CD4-positive, CD25-positive, alpha-beta regulatory T cell (primary cell): Measurements from ENCODE around the gene GNGT2. TPM values are rescaled to one million over a fixed set of nuclear protein-coding genes. Genes with fewer than 3 reads are reported as not detected.

Experiments
- ATAC-seq, 2 donors: fragments of 150-1000 bp; cut with Tn5 transposase; one replicate each; pipeline ENCODE4 v1.10.0; 2021; ENCODE audit warnings: low read depth in 2 of 2, moderate number of reproducible peaks in 2 of 2, moderate library complexity in 1 of 2
- DNase-seq, 3 donors: peaks; one replicate each; pipeline versions ENCODE4 v3.0.0 to v3.0.0-alpha.2; 2012 to 2022; ENCODE audit warnings: mixed read lengths in 1 of 3
- H3K27ac ChIP-seq: one replicate; pipeline ENCODE4 v1.7.0; 2013; ENCODE audit warnings: mild to moderate bottlenecking, low read length; ENCODE audit not compliant: insufficient read depth, poor library complexity, severe bottlenecking
- H3K27me3 ChIP-seq: one replicate; pipeline ENCODE4 v1.7.0; 2013; ENCODE audit warnings: low read length; ENCODE audit not compliant: control insufficient read depth, insufficient read depth
- H3K36me3 ChIP-seq: one replicate; pipeline ENCODE4 v1.7.0; 2013; ENCODE audit warnings: mild to moderate bottlenecking, low read length, moderate library complexity; ENCODE audit not compliant: control insufficient read depth, insufficient read depth
- H3K4me1 ChIP-seq: 2 replicates; pipeline ENCODE4 v1.7.0; 2013; ENCODE audit warnings: mild to moderate bottlenecking, low read length; ENCODE audit not compliant: insufficient read depth, control insufficient read depth, poor library complexity, severe bottlenecking
- H3K4me3 ChIP-seq: one replicate; pipeline ENCODE4 v1.7.0; 2013; ENCODE audit warnings: low read depth, mild to moderate bottlenecking, low read length, moderate library complexity
- H3K9me3 ChIP-seq, 2 experiments: 1 replicate in 1 of 2; 2 replicates in 1 of 2; pipeline ENCODE4 v1.7.0; 2013; ENCODE audit warnings: low read length in 2 of 2, mild to moderate bottlenecking in 1 of 2, moderate library complexity in 1 of 2; ENCODE audit not compliant: control insufficient read depth in 2 of 2
- H3K27ac Mint-ChIP-seq, 3 donors: one replicate each; pipeline ENCODE4 v1.8.0; 2020 to 2022; ENCODE audit warnings: mild to moderate bottlenecking in 3 of 3, mixed read lengths in 3 of 3, moderate library complexity in 2 of 3
- H3K27me3 Mint-ChIP-seq: one replicate; pipeline ENCODE4 v1.8.0; 2022; ENCODE audit warnings: mild to moderate bottlenecking, mixed read lengths
- H3K36me3 Mint-ChIP-seq: one replicate; pipeline ENCODE4 v1.8.0; 2020; ENCODE audit warnings: mixed read lengths
- H3K4me1 Mint-ChIP-seq, 4 donors: one replicate each; pipeline ENCODE4 v1.8.0; 2020 to 2022; ENCODE audit warnings: mixed read lengths in 4 of 4, mild to moderate bottlenecking in 1 of 4
- H3K4me3 Mint-ChIP-seq, 4 donors: one replicate each; pipeline ENCODE4 v1.8.0; 2020 to 2022; ENCODE audit warnings: mild to moderate bottlenecking in 4 of 4, mixed read lengths in 4 of 4, moderate library complexity in 3 of 4
- H3K9me3 Mint-ChIP-seq, 7 donors: one replicate each; pipeline ENCODE4 v1.8.0; 2020 to 2022; ENCODE audit warnings: mixed read lengths in 7 of 7, mild to moderate bottlenecking in 3 of 7, moderate library complexity in 2 of 7
- polyA plus RNA-seq, 4 donors: library from polyadenylated mRNA; unstranded; fragments of 300-500 nt; fragmentation: Illumina TruSeq; gene quantifications; one replicate each; pipeline ENCODE4 v1.2.3, GENCODE V29; 2021
- total RNA-seq: library from RNA; stranded (reverse); gene quantifications from one replicate; pipeline ENCODE4 v1.2.3, GENCODE V29; 2022

GNGT2 gene
- total and polyA plus RNA-seq, 5 donors from 2014 or later, result 1.5 to 11.4 (median 6.5) TPM

GRCh38 chr17:49223168-49223516 lies 12.8 kb upstream of the GNGT2 start:
- Histone ChIP-seq H3K4me1 (peaks cover 46% of the 10 kb centered on the region), H3K4me3 (no peak overlapping the region), H3K36me3 (no peaks in the 10 kb centered on the region), H3K9me3 (no peaks in the 10 kb centered on the region), H3K27me3 (no peaks in the 10 kb centered on the region), H3K27ac (no peak overlapping the region)
- DNase-seq, result no peak
- no peak for ATAC-seq
- Mint-ChIP-seq H3K4me1 (peaks cover 5 to 48% (median 24%) of the 10 kb centered on the region in 4 donors), H3K27me3 (peaks cover 38% of the 10 kb centered on the region), H3K27ac (no peak overlapping the region), H3K9me3 (peaks cover 0 to 2% (median 0%) of the 10 kb centered on the region in 7 donors), H3K4me3 (peak overlapping the region; percentile 72 to 84 (median 81)), H3K36me3 (peaks cover 5% of the 10 kb centered on the region)

GRCh38 chr17:49219987-49220386 lies 9.6 kb upstream of the GNGT2 start:
- no peak overlapping the region for H3K4me3 ChIP-seq
- H3K4me1 ChIP-seq, result peaks cover 68% of the 10 kb centered on the region
- H3K9me3 Mint-ChIP-seq, result peaks cover 0 to 2% (median 0%) of the 10 kb centered on the region in 7 donors
- H3K27ac Mint-ChIP-seq, result no peak overlapping the region
- no peak for DNase-seq
- no peaks in the 10 kb centered on the region for H3K27me3 ChIP-seq
- no peak for ATAC-seq
- peaks cover 11% of the 10 kb centered on the region for H3K36me3 Mint-ChIP-seq
- no peak overlapping the region for H3K27ac ChIP-seq
- no peak overlapping the region for H3K4me3 Mint-ChIP-seq
- peaks cover 9 to 64% (median 36%) of the 10 kb centered on the region in 4 donors for H3K4me1 Mint-ChIP-seq
- no peaks in the 10 kb centered on the region for H3K9me3 ChIP-seq
- no peaks in the 10 kb centered on the region for H3K36me3 ChIP-seq
- peaks cover 17% of the 10 kb centered on the region for H3K27me3 Mint-ChIP-seq

GRCh38 chr17:49218941-49219913 lies 8.9 kb upstream of the GNGT2 start:
- peak overlapping the region; percentile 41 for H3K4me3 ChIP-seq
- H3K36me3 Mint-ChIP-seq, result peaks cover 11% of the 10 kb centered on the region
- peak overlapping the region; percentile 76 to 92 (median 78) for H3K27ac Mint-ChIP-seq

GRCh38 chr17:49217651-49218413 lies 7.5 kb upstream of the GNGT2 start:
- H3K4me1 Mint-ChIP-seq, result peaks cover 4 to 69% (median 46%) of the 10 kb centered on the region in 4 donors
- Histone ChIP-seq H3K9me3 (no peaks in the 10 kb centered on the region), H3K36me3 (no peaks in the 10 kb centered on the region), H3K27me3 (no peaks in the 10 kb centered on the region), H3K4me3 (no peak overlapping the region), H3K27ac (peak overlapping the region; percentile 63), H3K4me1 (peaks cover 61% of the 10 kb centered on the region)
- peaks cover 7% of the 10 kb centered on the region for H3K36me3 Mint-ChIP-seq
- peak; percentile 85 to 92 for ATAC-seq
- DNase-seq, result peak; percentile 21 to 84 (median 67)
- peak overlapping the region; percentile 71 to 93 (median 78) for H3K27ac Mint-ChIP-seq
- peaks cover 3% of the 10 kb centered on the region for H3K27me3 Mint-ChIP-seq
- peaks cover 0 to 2% (median 0%) of the 10 kb centered on the region in 7 donors for H3K9me3 Mint-ChIP-seq
- H3K4me3 Mint-ChIP-seq, result peak overlapping the region; percentile 78 to 88 (median 82)

More at GRCh38 chr17:49218941-49219913, 8.9 kb upstream of the GNGT2 start:
- H3K9me3 Mint-ChIP-seq, result peaks cover 0 to 2% (median 0%) of the 10 kb centered on the region in 7 donors
- H3K27me3 ChIP-seq, result no peaks in the 10 kb centered on the region
- H3K9me3 ChIP-seq, result no peaks in the 10 kb centered on the region
- H3K27ac ChIP-seq, result peak overlapping the region; percentile 57
- ATAC-seq (peak in 1 of 2 donors; percentile 24), DNase-seq (peak in 1 of 3 donors; percentile 46)
- H3K27me3 Mint-ChIP-seq, result peaks cover 12% of the 10 kb centered on the region
- H3K4me1 ChIP-seq, result peaks cover 64% of the 10 kb centered on the region
- H3K4me3 Mint-ChIP-seq, result peak overlapping the region; percentile 12 to 83 (median 66)
- H3K4me1 Mint-ChIP-seq, result peaks cover 9 to 68% (median 41%) of the 10 kb centered on the region in 4 donors
- no peaks in the 10 kb centered on the region for H3K36me3 ChIP-seq

- no peak overlapping the region for H3K4me3 ChIP-seq
- no peaks in the 10 kb centered on the region for H3K9me3 ChIP-seq
- H3K36me3 ChIP-seq, result no peaks in the 10 kb centered on the region
- H3K9me3 Mint-ChIP-seq, result peaks cover 0 to 2% (median 0%) of the 10 kb centered on the region in 7 donors
- ATAC-seq (no peak), DNase-seq (no peak)
- peak overlapping the region; percentile 63 for H3K27ac ChIP-seq
- H3K27me3 Mint-ChIP-seq, result no peaks in the 10 kb centered on the region
- peak overlapping the region; percentile 2 to 80 (median 56) for H3K4me3 Mint-ChIP-seq
- peaks cover 4 to 74% (median 52%) of the 10 kb centered on the region in 4 donors for H3K4me1 Mint-ChIP-seq
- H3K36me3 Mint-ChIP-seq, result peaks cover 7% of the 10 kb centered on the region
- H3K27me3 ChIP-seq, result no peaks in the 10 kb centered on the region
- H3K4me1 ChIP-seq, result peaks cover 62% of the 10 kb centered on the region
- peak overlapping the region in 2 of 3 donors; percentile 60 to 86 for H3K27ac Mint-ChIP-seq
Observed at GRCh38 chr17:49216953-49217650, 6.7 kb upstream of the GNGT2 start.

GRCh38 chr17:49216482-49216881 lies 6.1 kb upstream of the GNGT2 start:
- Mint-ChIP-seq H3K4me1 (peaks cover 4 to 79% (median 55%) of the 10 kb centered on the region in 4 donors), H3K27me3 (no peaks in the 10 kb centered on the region), H3K9me3 (peaks cover 0 to 2% (median 0%) of the 10 kb centered on the region in 7 donors), H3K27ac (peak overlapping the region; percentile 45 to 86 (median 80)), H3K4me3 (peak overlapping the region in 3 of 4 donors; percentile 2 to 80 (median 71)), H3K36me3 (peaks cover 7% of the 10 kb centered on the region)
- no peak for ATAC-seq
- Histone ChIP-seq H3K9me3 (no peaks in the 10 kb centered on the region), H3K4me3 (no peak overlapping the region), H3K27ac (peak overlapping the region; percentile 7), H3K27me3 (no peaks in the 10 kb centered on the region), H3K4me1 (peaks cover 62% of the 10 kb centered on the region), H3K36me3 (no peaks in the 10 kb centered on the region)
- DNase-seq, result no peak
